ENCODE results near the gene ZFYVE21. TPM values are rescaled to one million over a fixed set of nuclear protein-coding genes. Genes with fewer than 3 reads are reported as not detected.

The ZFYVE21 gene
- total RNA-seq, 1 experiment from 2014 or later = 31.3 TPM

GRCh38 chr14:103742499-103743255 lies 27.1 kb downstream of the ZFYVE21 start (continued):
- no peak for TF ChIP-seq ZBTB33 (IDR thresholded peaks at IDR 0.05; ENCODE audit: extremely low read depth, insufficient replicate concordance, low read length)

GRCh38 chr14:103743691-103744090 lies 28.1 kb downstream of the ZFYVE21 start:
- BruUV-seq (replicated peaks) = no TSS peak
- no peaks in the 10 kb centered on the region for H4K20me1 ChIP-seq (ENCODE audit: insufficient read depth)
- no peak overlapping the region for H3K9ac ChIP-seq (ENCODE audit: low read length)
- H3K9me3 ChIP-seq (ENCODE audit: control insufficient read depth in 1 of 2, insufficient read depth in 1 of 2, low read depth in 1 of 2, low read length in 2 of 2) = no peaks in the 10 kb centered on the region
- no peaks in the 10 kb centered on the region for H3K4me1 ChIP-seq (ENCODE audit: control insufficient read depth in 1 of 2, insufficient read depth in 2 of 2, low read length in 2 of 2)
- POLR2A ChIA-PET = no interaction called here
- CTCF ChIA-PET = no interaction called here
- H3K27ac ChIP-seq (ENCODE audit: low read depth, low read length) = no peak overlapping the region
- intact Hi-C loops (cut with micrococcal nuclease) = no loop called here
- H3K9me2 ChIP-seq (ENCODE audit: insufficient read depth) = no peaks in the 10 kb centered on the region
- ATAC-seq = no peak
- DNase-seq (ENCODE audit: low read depth, low spot score) = no peak
- no peak overlapping the region for H3K4me2 ChIP-seq (ENCODE audit: low read length)
- H3K79me2 ChIP-seq (ENCODE audit: insufficient read depth, low read length) = no peaks in the 10 kb centered on the region
- H3K36me3 ChIP-seq (ENCODE audit: control insufficient read depth in 1 of 2, insufficient read depth in 2 of 2, low read length in 2 of 2) = peaks cover 0 to 3% of the 10 kb centered on the region in 2 experiments; a peak in 3 of 4 replicates
- RAD21 ChIA-PET (ENCODE audit: low non-redundant PET in 1 of 2, low total read pairs in 2 of 2, uncharacterized antibody in 2 of 2, unreplicated experiment in 2 of 2) = no interaction called here
- H2AFZ ChIP-seq (ENCODE audit: low read depth, low read length, poor library complexity, severe bottlenecking) = no peak overlapping the region
- H3K27me3 ChIP-seq (ENCODE audit: insufficient read depth, low read length) = no peaks in the 10 kb centered on the region
- no peak overlapping the region for H3K4me3 ChIP-seq (replicated peaks in 1 of 2; ENCODE audit: low read depth in 1 of 2, low read length in 2 of 2)
- no peak for TF ChIP-seq ATF3 (IDR thresholded peaks at IDR 0.05)
- no peak for TF ChIP-seq SRF (IDR thresholded peaks at IDR 0.05; ENCODE audit: low read depth)
- TF ChIP-seq CBX3 (IDR thresholded peaks at IDR 0.05; ENCODE audit: low read depth) = no peak
- no peak for TF ChIP-seq TCF7L2 (IDR thresholded peaks at IDR 0.05; ENCODE audit: borderline replicate concordance, extremely low read depth, insufficient read depth, insufficient read length)
- no peak for TF ChIP-seq POLR2AphosphoS5 (IDR thresholded peaks at IDR 0.05; ENCODE audit: low read depth, low read length)
- TF ChIP-seq EZH2 (IDR thresholded peaks at IDR 0.05) = no peak
- TF ChIP-seq REST (IDR thresholded peaks at IDR 0.05; ENCODE audit: low read depth) = no peak
- TF ChIP-seq, protein P1, sequence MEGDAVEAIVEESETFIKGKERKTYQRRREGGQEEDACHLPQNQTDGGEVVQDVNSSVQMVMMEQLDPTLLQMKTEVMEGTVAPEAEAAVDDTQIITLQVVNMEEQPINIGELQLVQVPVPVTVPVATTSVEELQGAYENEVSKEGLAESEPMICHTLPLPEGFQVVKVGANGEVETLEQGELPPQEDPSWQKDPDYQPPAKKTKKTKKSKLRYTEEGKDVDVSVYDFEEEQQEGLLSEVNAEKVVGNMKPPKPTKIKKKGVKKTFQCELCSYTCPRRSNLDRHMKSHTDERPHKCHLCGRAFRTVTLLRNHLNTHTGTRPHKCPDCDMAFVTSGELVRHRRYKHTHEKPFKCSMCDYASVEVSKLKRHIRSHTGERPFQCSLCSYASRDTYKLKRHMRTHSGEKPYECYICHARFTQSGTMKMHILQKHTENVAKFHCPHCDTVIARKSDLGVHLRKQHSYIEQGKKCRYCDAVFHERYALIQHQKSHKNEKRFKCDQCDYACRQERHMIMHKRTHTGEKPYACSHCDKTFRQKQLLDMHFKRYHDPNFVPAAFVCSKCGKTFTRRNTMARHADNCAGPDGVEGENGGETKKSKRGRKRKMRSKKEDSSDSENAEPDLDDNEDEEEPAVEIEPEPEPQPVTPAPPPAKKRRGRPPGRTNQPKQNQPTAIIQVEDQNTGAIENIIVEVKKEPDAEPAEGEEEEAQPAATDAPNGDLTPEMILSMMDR (IDR thresholded peaks at IDR 0.05 in 2 of 3, conservative IDR thresholded peaks at IDR 0.05 in 1 of 3; ENCODE audit: borderline replicate concordance in 1 of 3, insufficient read depth in 1 of 3, low read depth in 2 of 3, low read length in 2 of 3) = no peak
- TF ChIP-seq YY1 (IDR thresholded peaks at IDR 0.05; ENCODE audit: extremely low read depth, insufficient replicate concordance, low read depth, low read length) = no peak
- TF ChIP-seq, protein P2, sequence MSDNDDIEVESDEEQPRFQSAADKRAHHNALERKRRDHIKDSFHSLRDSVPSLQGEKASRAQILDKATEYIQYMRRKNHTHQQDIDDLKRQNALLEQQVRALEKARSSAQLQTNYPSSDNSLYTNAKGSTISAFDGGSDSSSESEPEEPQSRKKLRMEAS (IDR thresholded peaks at IDR 0.05) = no peak
- no peak for TF ChIP-seq SP1 (IDR thresholded peaks at IDR 0.05; ENCODE audit: low read depth)
- no peak for TF ChIP-seq ZFX (IDR thresholded peaks at IDR 0.05)
